Caco-2 (cell line): Measurements from ENCODE around the gene TNS1. TPM values are rescaled to one million over a fixed set of nuclear protein-coding genes. Genes with fewer than 3 reads are reported as not detected.

Experiments
- BruUV-seq: library from RNA; stranded (reverse); fragments of 400-500 nt; replicated peaks from 2 replicates; lab custom pipeline; 2021; lab: Mats Ljungman, UMichigan
- CTCF ChIA-PET: fragments of 300-600 bp; sonication (Branson Sonifier 250); formaldehyde crosslinking; loops from one replicate; lab custom pipeline; 2022; ENCODE audit warnings: antibody characterized with exemption; lab: Charles Lee
- POLR2A ChIA-PET: fragments of 300-600 bp; sonication (Branson Sonifier 250); formaldehyde crosslinking; loops from one replicate; lab custom pipeline; 2022; ENCODE audit warnings: antibody characterized with exemption; lab: Charles Lee
- DNase-seq, 2 experiments: peaks; one replicate each; pipeline versions ENCODE4 v3.0.0 to v3.0.0-alpha.2; 2020 to 2022
- H3K27me3 ChIP-seq: replicated peaks from 2 replicates; pipeline ENCODE4 v1.6.0; 2011; ENCODE audit warnings: low read length; ENCODE audit not compliant: control insufficient read depth, insufficient read depth
- H3K36me3 ChIP-seq: 2 replicates; pipeline ENCODE4 v1.5.1; 2011; ENCODE audit warnings: low read length; ENCODE audit not compliant: control insufficient read depth, insufficient read depth
- H3K4me1 ChIP-seq: fragments of 250-450 bp; sonication (Bioruptor Pico); 2 replicates; pipeline ENCODE4 v1.5.1; 2020; ENCODE audit warnings: mild to moderate bottlenecking
- H3K4me3 ChIP-seq: 2 replicates; pipeline ENCODE4 v1.5.1; 2011; ENCODE audit warnings: low read depth, mild to moderate bottlenecking, control low read depth, low read length
- H3K9me3 ChIP-seq: fragments of 250-450 bp; sonication (Bioruptor Pico); 2 replicates; pipeline ENCODE4 v1.5.1; 2020; ENCODE audit warnings: mild to moderate bottlenecking, moderate library complexity
- H3K27ac Mint-ChIP-seq: one replicate; pipeline ENCODE4 v1.8.0; 2022; ENCODE audit warnings: mixed read lengths; ENCODE audit not compliant: unreplicated experiment
- H3K27me3 Mint-ChIP-seq: one replicate; pipeline ENCODE4 v1.8.0; 2022; ENCODE audit warnings: mixed read lengths; ENCODE audit not compliant: insufficient read depth, unreplicated experiment
- H3K36me3 Mint-ChIP-seq: one replicate; pipeline ENCODE4 v1.8.0; 2022; ENCODE audit warnings: mild to moderate bottlenecking, mixed read lengths; ENCODE audit not compliant: insufficient read depth, unreplicated experiment
- H3K4me1 Mint-ChIP-seq: one replicate; pipeline ENCODE4 v1.8.0; 2022; ENCODE audit warnings: low read depth, mixed read lengths; ENCODE audit not compliant: unreplicated experiment
- H3K4me3 Mint-ChIP-seq: one replicate; pipeline ENCODE4 v1.8.0; 2022; ENCODE audit warnings: mild to moderate bottlenecking, moderate library complexity, mixed read lengths; ENCODE audit not compliant: unreplicated experiment
- H3K9me3 Mint-ChIP-seq: one replicate; pipeline ENCODE4 v1.8.0; 2022; ENCODE audit warnings: mixed read lengths; ENCODE audit not compliant: unreplicated experiment
- intact Hi-C: fragments of 100-400 bp; cut with micrococcal nuclease; formaldehyde crosslinking; loops from one replicate; pipeline ENCODE4 v1.10.0; 2022; ENCODE audit not compliant: unreplicated experiment
- total RNA-seq: library from RNA; stranded (reverse); gene quantifications from 2 replicates; pipeline ENCODE4 v1.2.3, GENCODE V29; 2022
- TF ChIP-seq, protein P1 (sequence below), 2 experiments: fragments of 200-600 bp in 1 of 2; IDR thresholded peaks; 1 replicate in 1 of 2; 2 replicates in 1 of 2; pipeline versions ENCODE4 v1.5.1 to v1.8.0; 2011 to 2022; ENCODE audit warnings: antibody characterized with exemption in 1 of 2, control low read depth in 1 of 2, inconsistent platforms in 1 of 2, low read depth in 1 of 2, low read length in 1 of 2, mild to moderate bottlenecking in 1 of 2, moderate library complexity in 1 of 2; ENCODE audit not compliant: insufficient read depth in 1 of 2, severe bottlenecking in 1 of 2, unreplicated experiment in 1 of 2

The TNS1 gene
- total RNA-seq, 1 experiment from 2014 or later, result 16.1 TPM

DNA sequence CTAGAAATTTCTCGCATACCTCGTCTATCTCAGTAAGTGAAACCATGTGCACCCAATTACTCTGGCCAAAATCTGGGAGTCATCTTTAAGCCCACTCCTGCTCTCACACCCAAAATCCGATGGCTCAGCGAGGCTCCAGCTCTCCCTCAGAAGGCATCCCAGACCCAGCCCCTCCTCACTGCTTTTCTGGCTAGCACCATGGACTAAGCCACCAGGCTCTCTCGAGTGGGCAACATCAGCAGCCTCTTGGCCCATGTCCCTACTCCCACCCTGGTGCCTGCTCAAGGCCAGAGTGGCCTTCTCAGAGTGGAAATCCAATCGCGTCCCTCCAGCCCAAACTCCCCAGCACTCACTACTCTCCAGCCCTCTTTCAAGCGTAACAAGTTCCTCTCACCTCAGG, 27.2 kb downstream of the TNS1 start:
- CTCF ChIA-PET, result interaction anchor here (0.7 kb wide), 1 partner anchor 186 kb away, joined by 3 read pairs; no protein-coding TSS in a partner anchor
- intact Hi-C loops, result no loop called here

DNA sequence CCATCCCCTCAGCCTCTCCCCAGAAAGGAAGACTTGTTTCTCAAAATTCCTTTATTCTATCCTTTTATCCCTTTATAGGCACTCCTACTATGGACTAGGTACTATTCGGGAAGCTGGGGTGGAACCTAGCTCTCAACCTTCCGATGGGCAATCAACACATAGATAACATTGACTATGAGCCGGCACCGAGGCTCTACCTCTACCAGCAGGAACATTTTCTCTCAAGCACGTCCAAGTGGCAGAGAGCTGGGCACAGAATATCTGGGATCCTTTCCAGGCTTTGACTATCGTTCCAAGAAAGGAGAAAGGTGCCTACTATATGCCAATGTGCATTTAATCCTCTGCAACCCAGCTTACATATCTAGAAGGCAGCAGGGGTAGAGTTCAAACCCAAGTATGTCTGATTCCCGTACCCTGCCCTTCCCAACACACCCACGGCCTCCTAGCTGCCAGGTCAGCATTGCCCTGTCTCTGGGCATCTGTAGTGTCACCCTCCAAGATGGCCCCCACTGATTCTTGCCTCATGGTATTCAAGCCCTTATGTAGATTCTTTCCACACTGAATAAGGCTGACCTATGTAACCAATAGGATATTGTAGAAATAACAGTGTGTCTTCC, 28.3 kb downstream of the TNS1 start:
- Mint-ChIP-seq H3K27me3 (peaks cover 12% of the 10 kb centered on the region), H3K4me3 (no peak overlapping the region), H3K9me3 (no peaks in the 10 kb centered on the region), H3K36me3 (no peaks in the 10 kb centered on the region), H3K4me1 (peaks cover 8% of the 10 kb centered on the region), H3K27ac (no peak overlapping the region)
- Histone ChIP-seq H3K36me3 (no peaks in the 10 kb centered on the region), H3K27me3 (no peaks in the 10 kb centered on the region), H3K4me3 (no peak overlapping the region), H3K9me3 (no peaks in the 10 kb centered on the region), H3K4me1 (peaks cover 9% of the 10 kb centered on the region; the same call in 1 of the 2 replicates)
- BruUV-seq, result no TSS peak
- DNase-seq, result no peak
- ChIA-PET CTCF (no interaction called here), POLR2A (no interaction called here)
- TF ChIP-seq, protein P1, sequence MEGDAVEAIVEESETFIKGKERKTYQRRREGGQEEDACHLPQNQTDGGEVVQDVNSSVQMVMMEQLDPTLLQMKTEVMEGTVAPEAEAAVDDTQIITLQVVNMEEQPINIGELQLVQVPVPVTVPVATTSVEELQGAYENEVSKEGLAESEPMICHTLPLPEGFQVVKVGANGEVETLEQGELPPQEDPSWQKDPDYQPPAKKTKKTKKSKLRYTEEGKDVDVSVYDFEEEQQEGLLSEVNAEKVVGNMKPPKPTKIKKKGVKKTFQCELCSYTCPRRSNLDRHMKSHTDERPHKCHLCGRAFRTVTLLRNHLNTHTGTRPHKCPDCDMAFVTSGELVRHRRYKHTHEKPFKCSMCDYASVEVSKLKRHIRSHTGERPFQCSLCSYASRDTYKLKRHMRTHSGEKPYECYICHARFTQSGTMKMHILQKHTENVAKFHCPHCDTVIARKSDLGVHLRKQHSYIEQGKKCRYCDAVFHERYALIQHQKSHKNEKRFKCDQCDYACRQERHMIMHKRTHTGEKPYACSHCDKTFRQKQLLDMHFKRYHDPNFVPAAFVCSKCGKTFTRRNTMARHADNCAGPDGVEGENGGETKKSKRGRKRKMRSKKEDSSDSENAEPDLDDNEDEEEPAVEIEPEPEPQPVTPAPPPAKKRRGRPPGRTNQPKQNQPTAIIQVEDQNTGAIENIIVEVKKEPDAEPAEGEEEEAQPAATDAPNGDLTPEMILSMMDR (IDR thresholded peaks at IDR 0.05; ENCODE audit: insufficient read depth in 1 of 2, low read depth in 1 of 2, low read length in 1 of 2, severe bottlenecking in 1 of 2, unreplicated experiment in 1 of 2), result no peak
- intact Hi-C loops, result no loop called here

More for the DNA sequence above, 27.2 kb downstream of the TNS1 start:
- H3K27ac Mint-ChIP-seq, result no peak overlapping the region
- POLR2A ChIA-PET, result no interaction called here
- Histone ChIP-seq H3K36me3 (no peaks in the 10 kb centered on the region), H3K4me3 (no peak overlapping the region), H3K27me3 (no peaks in the 10 kb centered on the region), H3K9me3 (no peaks in the 10 kb centered on the region), H3K4me1 (peaks cover 9% of the 10 kb centered on the region; the same call in 1 of the 2 replicates)
- no peaks in the 10 kb centered on the region for H3K9me3 Mint-ChIP-seq
- TF ChIP-seq, protein P1 (IDR thresholded peaks at IDR 0.05; ENCODE audit: insufficient read depth in 1 of 2, low read depth in 1 of 2, low read length in 1 of 2, severe bottlenecking in 1 of 2, unreplicated experiment in 1 of 2), result no peak
- no peaks in the 10 kb centered on the region for H3K36me3 Mint-ChIP-seq
- BruUV-seq, result no TSS peak
- H3K4me1 Mint-ChIP-seq, result peaks cover 8% of the 10 kb centered on the region
- H3K27me3 Mint-ChIP-seq, result peaks cover 7% of the 10 kb centered on the region
- H3K4me3 Mint-ChIP-seq, result no peak overlapping the region
- DNase-seq, result no peak

DNA sequence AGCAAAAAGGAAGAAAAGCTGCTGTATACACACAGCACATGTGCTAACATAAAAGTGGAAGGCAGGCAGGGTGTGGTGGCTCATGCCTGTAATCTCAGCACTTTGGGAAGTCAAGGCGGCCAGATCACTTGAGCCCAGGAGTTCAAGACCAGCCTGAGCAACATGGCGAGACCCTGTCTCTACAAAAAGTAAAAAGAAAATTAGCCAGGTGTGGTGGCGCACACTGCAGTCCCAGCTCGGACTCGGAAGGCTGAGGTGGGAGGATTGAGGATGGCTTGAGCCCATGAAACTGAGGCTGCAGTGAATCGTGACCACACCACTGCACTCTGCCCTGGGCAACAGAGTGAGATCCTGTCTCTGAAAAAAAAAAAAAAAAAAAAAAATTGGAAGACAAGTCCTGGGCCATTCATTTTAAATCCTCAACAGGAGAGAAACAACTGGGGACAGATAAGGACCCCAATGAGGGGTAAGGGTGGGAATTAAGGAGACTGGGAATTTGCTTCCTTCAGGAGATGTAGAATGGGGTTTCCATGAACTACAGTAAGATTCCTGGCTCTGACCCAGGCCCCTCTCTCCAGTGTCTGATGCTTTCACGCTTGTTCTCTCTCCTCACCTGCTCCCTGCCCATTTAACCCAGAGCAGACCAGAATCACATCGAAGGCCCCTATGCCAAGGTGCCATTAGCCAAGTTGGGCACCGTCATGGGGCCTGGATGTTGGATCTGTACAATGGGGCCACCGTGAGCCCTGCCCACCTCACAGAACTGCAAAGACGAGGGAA, 29.6 kb downstream of the TNS1 start:
- CTCF ChIA-PET, result no interaction called here
- intact Hi-C loops, result no loop called here

More for the DNA sequence above, 29.6 kb downstream of the TNS1 start:
- POLR2A ChIA-PET, result no interaction called here
- H3K27me3 ChIP-seq, result no peaks in the 10 kb centered on the region
- H3K27ac Mint-ChIP-seq, result no peak overlapping the region
- H3K4me3 Mint-ChIP-seq, result no peak overlapping the region
- peaks cover 7% of the 10 kb centered on the region for H3K27me3 Mint-ChIP-seq
- no peaks in the 10 kb centered on the region for H3K9me3 Mint-ChIP-seq
- BruUV-seq, result no TSS peak
- H3K36me3 Mint-ChIP-seq, result no peaks in the 10 kb centered on the region
- TF ChIP-seq, protein P1 (IDR thresholded peaks at IDR 0.05; ENCODE audit: insufficient read depth in 1 of 2, low read depth in 1 of 2, low read length in 1 of 2, severe bottlenecking in 1 of 2, unreplicated experiment in 1 of 2), result no peak
- no peaks in the 10 kb centered on the region for H3K36me3 ChIP-seq
- no peaks in the 10 kb centered on the region for H3K9me3 ChIP-seq
- no peaks in the 10 kb centered on the region for H3K4me1 Mint-ChIP-seq
- DNase-seq, result no peak
- no peak overlapping the region for H3K4me3 ChIP-seq
- no peaks in the 10 kb centered on the region for H3K4me1 ChIP-seq
